ENCODE results near the gene PAIP1.

GRCh38 chr5:43570450-43571158, 13.7 kb upstream of the PAIP1 start:
- TF ChIP-seq CTCF (IDR thresholded peaks at IDR 0.05) = no peak
- no peak for TF ChIP-seq POLR2A (IDR thresholded peaks at IDR 0.05)
